SJSA1 (cell line): ENCODE data around the gene MYO5A. TPM values are rescaled to one million over a fixed set of nuclear protein-coding genes. Genes with fewer than 3 reads are reported as not detected.
"Not testable (repeated sequence)": the region's sequence is repeated elsewhere in the genome, so short reads cannot be mapped to it uniquely, and the experiment has no call there.

Experiments
- DNase-seq, 2 experiments: peaks; one replicate each; pipeline ENCODE4 v3.0.0-alpha.2; 2015 to 2020; ENCODE audit warnings: low spot score in 2 of 2, low read depth in 1 of 2
- H3K27ac ChIP-seq: fragments of 250-450 bp; sonication (Bioruptor Pico); 2 replicates; pipeline ENCODE4 v1.5.1; 2020; ENCODE audit warnings: mild to moderate bottlenecking, moderate library complexity
- H3K27me3 ChIP-seq: fragments of 250-450 bp; sonication (Bioruptor Pico); replicated peaks from 2 replicates; pipeline ENCODE4 v1.5.1; 2020; ENCODE audit warnings: mild to moderate bottlenecking, moderate library complexity
- H3K36me3 ChIP-seq: fragments of 250-450 bp; sonication (Bioruptor Pico); 2 replicates; pipeline ENCODE4 v1.5.1; 2020; ENCODE audit warnings: mild to moderate bottlenecking
- H3K4me1 ChIP-seq: fragments of 250-450 bp; sonication (Bioruptor Pico); replicated peaks from 2 replicates; pipeline ENCODE4 v1.6.1; 2021; ENCODE audit warnings: mild to moderate bottlenecking
- H3K4me3 ChIP-seq: fragments of 250-450 bp; sonication (Bioruptor Pico); 2 replicates; pipeline ENCODE4 v1.5.1; 2020; ENCODE audit warnings: mild to moderate bottlenecking
- H3K9me3 ChIP-seq: fragments of 250-450 bp; sonication (Bioruptor Pico); replicated peaks from 2 replicates; pipeline ENCODE4 v1.5.1; 2020; ENCODE audit warnings: mild to moderate bottlenecking
- total RNA-seq: library from RNA; depleted of rRNA; stranded (reverse); fragments of >200 nt; shearing (Covaris generic); gene quantifications from 2 replicates; pipeline ENCODE4 v1.2.3, GENCODE V29; 2014

Gene MYO5A
- total RNA-seq, 1 experiment from 2014 or later, result 36.3 TPM

- Histone ChIP-seq H3K27ac (no peak overlapping the region), H3K9me3 (no peaks in the 10 kb centered on the region), H3K4me3 (no peak overlapping the region), H3K36me3 (no peaks in the 10 kb centered on the region), H3K4me1 (no peaks in the 10 kb centered on the region), H3K27me3 (no peaks in the 10 kb centered on the region)
- no peak for DNase-seq
Measured at GRCh38 chr15:52506549-52506948, 22.1 kb downstream of the MYO5A start.

- Histone ChIP-seq H3K4me3 (no peak overlapping the region), H3K9me3 (no peaks in the 10 kb centered on the region), H3K27me3 (no peaks in the 10 kb centered on the region), H3K4me1 (no peaks in the 10 kb centered on the region), H3K36me3 (no peaks in the 10 kb centered on the region), H3K27ac (no peak overlapping the region)
- no peak for DNase-seq
Measured at GRCh38 chr15:52505151-52505550, 23.5 kb downstream of the MYO5A start.

- Histone ChIP-seq H3K27me3 (no peaks in the 10 kb centered on the region), H3K4me3 (no peak overlapping the region), H3K9me3 (no peaks in the 10 kb centered on the region), H3K36me3 (no peaks in the 10 kb centered on the region), H3K27ac (no peak overlapping the region), H3K4me1 (no peaks in the 10 kb centered on the region)
- no peak for DNase-seq
Measured at GRCh38 chr15:52503788-52504496, 24.7 kb downstream of the MYO5A start.

GRCh38 chr15:52502608-52503007, 26.1 kb downstream of the MYO5A start:
- DNase-seq, result no peak
- Histone ChIP-seq H3K27ac (no peak overlapping the region), H3K27me3 (no peaks in the 10 kb centered on the region), H3K4me3 (no peak overlapping the region), H3K4me1 (no peaks in the 10 kb centered on the region), H3K36me3 (no peaks in the 10 kb centered on the region), H3K9me3 (no peaks in the 10 kb centered on the region)

- H3K27me3 ChIP-seq, result no peaks in the 10 kb centered on the region
- H3K36me3 ChIP-seq, result no peaks in the 10 kb centered on the region
- no peaks in the 10 kb centered on the region for H3K9me3 ChIP-seq
- no peak for DNase-seq
- H3K27ac ChIP-seq, result no peak overlapping the region
- peaks cover 6% of the 10 kb centered on the region; the same call in 1 of the 2 replicates for H3K4me1 ChIP-seq
- no peak overlapping the region for H3K4me3 ChIP-seq
Measured at GRCh38 chr15:52499506-52499905, 29.2 kb downstream of the MYO5A start.

GRCh38 chr15:52498706-52499105, 30.0 kb downstream of the MYO5A start:
- Histone ChIP-seq H3K4me1 (peaks cover 10% of the 10 kb centered on the region; the same call in 1 of the 2 replicates), H3K27ac (no peak overlapping the region), H3K36me3 (no peaks in the 10 kb centered on the region), H3K4me3 (no peak overlapping the region), H3K9me3 (no peaks in the 10 kb centered on the region), H3K27me3 (no peaks in the 10 kb centered on the region)
- DNase-seq, result no peak

- H3K27me3 ChIP-seq, result no peaks in the 10 kb centered on the region
- peaks cover 10% of the 10 kb centered on the region; the same call in 1 of the 2 replicates for H3K4me1 ChIP-seq
- no peak for DNase-seq
- no peaks in the 10 kb centered on the region for H3K9me3 ChIP-seq
- H3K36me3 ChIP-seq, result no peaks in the 10 kb centered on the region
- H3K4me3 ChIP-seq, result no peak overlapping the region
- H3K27ac ChIP-seq, result no peak overlapping the region
Measured at GRCh38 chr15:52496776-52497470, 31.8 kb downstream of the MYO5A start.

- Histone ChIP-seq H3K4me3 (no peak overlapping the region), H3K36me3 (no peaks in the 10 kb centered on the region), H3K27me3 (no peaks in the 10 kb centered on the region), H3K9me3 (no peaks in the 10 kb centered on the region), H3K4me1 (peaks cover 10% of the 10 kb centered on the region; the same call in 1 of the 2 replicates), H3K27ac (no peak overlapping the region)
- DNase-seq, result no peak
Measured at GRCh38 chr15:52496175-52496574, 32.5 kb downstream of the MYO5A start.

GRCh38 chr15:52495125-52495524, 33.6 kb downstream of the MYO5A start:
- Histone ChIP-seq H3K36me3 (no peaks in the 10 kb centered on the region), H3K27ac (no peak overlapping the region), H3K4me1 (peaks cover 10% of the 10 kb centered on the region; the same call in 1 of the 2 replicates), H3K9me3 (no peaks in the 10 kb centered on the region), H3K27me3 (no peaks in the 10 kb centered on the region), H3K4me3 (no peak overlapping the region)
- DNase-seq, result no peak

GRCh38 chr15:52493968-52494367, 34.7 kb downstream of the MYO5A start:
- Histone ChIP-seq H3K36me3 (no peaks in the 10 kb centered on the region), H3K27ac (no peak overlapping the region), H3K4me1 (peaks cover 10% of the 10 kb centered on the region; the same call in 1 of the 2 replicates), H3K27me3 (no peaks in the 10 kb centered on the region), H3K4me3 (no peak overlapping the region), H3K9me3 (no peaks in the 10 kb centered on the region)
- DNase-seq, result no peak

- no peaks in the 10 kb centered on the region for H3K36me3 ChIP-seq
- DNase-seq, result no peak
- H3K27me3 ChIP-seq, result no peaks in the 10 kb centered on the region
- no peaks in the 10 kb centered on the region for H3K9me3 ChIP-seq
- no peak overlapping the region for H3K27ac ChIP-seq
- H3K4me1 ChIP-seq, result peaks cover 10% of the 10 kb centered on the region; the same call in 1 of the 2 replicates
- no peak overlapping the region for H3K4me3 ChIP-seq
Measured at GRCh38 chr15:52492132-52492531, 36.5 kb downstream of the MYO5A start.

- Histone ChIP-seq H3K4me3 (no peak overlapping the region), H3K36me3 (no peaks in the 10 kb centered on the region), H3K4me1 (0 out of 2 replicates have a peak, but pooled peaks cover 4% of the 10 kb centered on the region), H3K27me3 (no peaks in the 10 kb centered on the region), H3K9me3 (no peaks in the 10 kb centered on the region), H3K27ac (no peak overlapping the region)
- no peak for DNase-seq
Measured at GRCh38 chr15:52491472-52491871, 37.2 kb downstream of the MYO5A start.

GRCh38 chr15:52489430-52489829, 39.2 kb downstream of the MYO5A start:
- not testable (repeated sequence) for H3K36me3 ChIP-seq, H3K27ac ChIP-seq, H3K27me3 ChIP-seq, H3K9me3 ChIP-seq, DNase-seq, H3K4me1 ChIP-seq, H3K4me3 ChIP-seq

- H3K4me3 ChIP-seq, result no peak overlapping the region
- no peak overlapping the region for H3K27ac ChIP-seq
- H3K4me1 ChIP-seq, result peaks cover 3% of the 10 kb centered on the region
- H3K9me3 ChIP-seq, result no peaks in the 10 kb centered on the region
- DNase-seq, result no peak
- H3K36me3 ChIP-seq, result no peaks in the 10 kb centered on the region
- H3K27me3 ChIP-seq, result no peaks in the 10 kb centered on the region
Measured at GRCh38 chr15:52488830-52489229, 39.9 kb downstream of the MYO5A start.
